Erythroblast (primary cell): ENCODE measurements around the gene TMEM115.

Experiments
- GATA1 ChIP-seq: IDR thresholded peaks from 2 replicates; pipeline ENCODE4 v1.6.1; 2011; ENCODE audit warnings: low read depth, mild to moderate bottlenecking, control low read depth, low read length, moderate library complexity
- POLR2A ChIP-seq: IDR thresholded peaks from 2 replicates; pipeline ENCODE4 v1.6.1; 2011; ENCODE audit warnings: mild to moderate bottlenecking, low read length

GRCh38 chr3:50336452-50337174 is 22.7 kb downstream of the TMEM115 start:
- no peak for TF ChIP-seq POLR2A
- TF ChIP-seq GATA1: no peak
